Activated T-cell treated with anti-CD3 and anti-CD28 coated beads, Interleukin-2, amount 50 U/mL, for 24 hours (primary cell): Measurements from ENCODE around the gene CDHR1.
A peak's percentile ranks its signal among the peaks of the same experiment; 100 is the strongest.
"Not testable (repeated sequence)": the region's sequence is repeated elsewhere in the genome, so short reads cannot be mapped to it uniquely, and the experiment has no call there.

ENCODE experiments used
- DNase-seq: peaks from one replicate; pipeline ENCODE4 v3.0.0-alpha.2; 2020
- H3K27ac Mint-ChIP-seq: 2 replicates; pipeline ENCODE4 v1.8.0; 2020; ENCODE audit warnings: mild to moderate bottlenecking, mixed read lengths
- H3K27me3 Mint-ChIP-seq: 2 replicates; pipeline ENCODE4 v1.8.0; 2020; ENCODE audit warnings: mixed read lengths
- H3K36me3 Mint-ChIP-seq: 2 replicates; pipeline ENCODE4 v1.8.0; 2020; ENCODE audit warnings: low read depth, mixed read lengths
- H3K4me1 Mint-ChIP-seq: 2 replicates; pipeline ENCODE4 v1.8.0; 2020; ENCODE audit warnings: low read depth, mixed read lengths
- H3K4me3 Mint-ChIP-seq: 2 replicates; pipeline ENCODE4 v1.8.0; 2020; ENCODE audit warnings: mild to moderate bottlenecking, moderate library complexity, mixed read lengths
- H3K9me3 Mint-ChIP-seq: 2 replicates; pipeline ENCODE4 v1.8.0; 2020; ENCODE audit warnings: mixed read lengths

Gene CDHR1

DNA sequence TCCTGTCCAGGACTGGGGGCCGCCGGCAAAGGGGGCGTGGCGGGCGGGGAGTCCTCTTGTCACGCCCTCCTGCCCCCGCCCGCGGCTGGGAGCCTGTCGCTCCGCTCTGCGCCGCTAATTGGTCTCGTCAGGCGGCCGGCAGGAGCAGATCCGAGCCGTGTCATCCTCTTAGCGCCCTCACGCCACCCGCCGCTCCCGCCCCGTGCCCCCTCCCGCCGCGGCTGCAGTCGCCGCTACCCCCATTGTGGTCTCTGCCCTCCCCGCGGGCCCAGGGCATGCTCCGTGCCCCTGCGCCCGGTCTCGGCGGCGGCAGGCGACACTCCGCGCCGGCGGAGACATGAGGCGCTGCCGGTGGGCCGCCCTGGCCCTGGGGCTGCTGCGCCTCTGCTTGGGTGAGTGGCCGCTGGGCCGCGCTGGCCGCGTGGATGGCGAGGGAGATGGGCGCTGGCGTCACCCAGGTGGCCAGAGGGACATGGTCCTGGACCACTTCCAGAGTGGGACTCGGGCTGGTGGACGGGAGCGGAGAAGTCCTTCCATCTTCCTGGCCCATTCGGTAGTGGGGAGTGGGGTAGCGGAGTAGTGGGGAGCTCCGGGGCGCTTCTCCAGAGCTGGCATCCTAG is at the start of gene CDHR1:
Gene CDHR1 (plus strand): TSS at position 114 of the 620 bp plus-strand sequence. CDS start 224 bp downstream, at position 338.
- no peaks in the 10 kb centered on the region for H3K9me3 Mint-ChIP-seq
- no peak within 1 kb of the TSS for H3K27ac Mint-ChIP-seq
- H3K4me3 Mint-ChIP-seq, result peak within 1 kb of the TSS; percentile 53
- peaks cover 36% of the 10 kb centered on the region for H3K27me3 Mint-ChIP-seq
- no peaks in the 10 kb centered on the region for H3K36me3 Mint-ChIP-seq
- H3K4me1 Mint-ChIP-seq, result peaks cover 18% of the 10 kb centered on the region
- peak; percentile 69 for DNase-seq

DNA sequence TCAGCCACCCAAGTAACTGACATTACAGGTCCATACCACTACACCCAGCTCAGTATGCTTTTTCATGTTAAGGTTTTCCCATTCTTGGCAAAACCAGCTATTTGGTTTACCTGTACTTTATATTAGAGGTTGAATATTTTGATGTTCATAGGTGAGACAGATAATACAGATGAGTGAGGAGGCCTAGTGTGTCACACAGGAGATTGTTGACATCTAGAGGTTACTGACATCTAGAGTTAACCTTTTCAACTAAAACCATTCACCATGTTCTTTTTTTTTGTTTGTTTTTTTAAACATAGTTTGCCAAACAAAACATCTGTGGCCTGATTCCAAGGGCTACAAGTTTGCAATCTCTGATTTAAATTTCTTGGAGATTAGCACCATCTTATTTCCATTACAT is 47.0 kb upstream of the CDHR1 start:
- no peak overlapping the region for H3K4me3 Mint-ChIP-seq
- H3K36me3 Mint-ChIP-seq, result peaks cover 89% of the 10 kb centered on the region
- no peak for DNase-seq
- H3K27ac Mint-ChIP-seq, result peak overlapping the region; percentile 69
- no peaks in the 10 kb centered on the region for H3K27me3 Mint-ChIP-seq
- peaks cover 34% of the 10 kb centered on the region for H3K4me1 Mint-ChIP-seq
- no peaks in the 10 kb centered on the region for H3K9me3 Mint-ChIP-seq

DNA sequence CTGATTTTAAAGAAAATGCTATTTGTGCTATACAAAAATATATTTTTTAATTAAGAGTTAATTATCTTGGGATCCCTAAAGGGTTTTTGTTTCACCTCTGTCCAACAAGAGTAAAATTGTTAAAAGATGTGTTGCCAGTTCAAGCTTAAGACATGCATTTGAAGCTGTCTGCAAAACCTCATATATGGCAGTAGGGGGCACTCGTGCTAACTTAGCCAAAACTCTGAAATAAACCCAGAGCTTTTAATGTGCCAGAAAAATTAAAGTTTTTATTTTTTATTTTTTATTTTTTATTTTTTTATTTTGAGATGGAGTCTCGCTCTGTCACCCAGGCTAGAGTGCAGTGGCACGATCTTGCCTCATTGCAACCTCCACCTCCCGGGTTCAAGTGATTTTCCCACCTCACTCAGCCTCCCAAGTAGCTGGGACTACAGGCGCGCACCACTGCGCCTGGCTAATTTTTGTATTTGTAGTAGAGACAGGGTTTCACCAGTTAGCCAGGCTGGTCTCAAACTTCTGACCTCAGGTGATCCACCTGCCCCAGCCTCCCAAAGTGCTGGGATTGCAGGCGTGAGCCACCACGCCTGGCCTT is 46.2 kb upstream of the CDHR1 start:
- not testable (repeated sequence) for DNase-seq, H3K9me3 Mint-ChIP-seq, H3K27me3 Mint-ChIP-seq, H3K4me3 Mint-ChIP-seq, H3K27ac Mint-ChIP-seq
- Mint-ChIP-seq H3K4me1 (peaks cover 37% of the 10 kb centered on the region), H3K36me3 (peaks cover 89% of the 10 kb centered on the region)

DNA sequence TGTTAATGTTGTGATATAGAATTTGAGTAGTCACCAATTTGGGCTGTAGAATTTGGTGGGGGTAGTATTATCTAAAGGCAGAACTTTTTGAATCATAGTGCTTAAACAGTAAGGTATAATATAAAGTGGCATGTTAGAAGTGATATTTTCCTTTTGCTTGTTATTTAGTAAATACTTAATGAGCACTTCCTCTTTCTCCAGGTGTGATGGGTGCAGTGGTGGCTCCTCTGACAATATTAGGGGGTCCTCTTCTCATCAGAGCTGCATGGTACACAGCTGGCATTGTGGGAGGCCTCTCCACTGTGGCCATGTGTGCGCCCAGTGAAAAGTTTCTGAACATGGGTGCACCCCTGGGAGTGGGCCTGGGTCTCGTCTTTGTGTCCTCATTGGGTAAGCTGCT is 44.5 kb upstream of the CDHR1 start:
- Mint-ChIP-seq H3K36me3 (peaks cover 88% of the 10 kb centered on the region), H3K4me1 (peaks cover 39% of the 10 kb centered on the region), H3K27ac (peak overlapping the region; percentile 77), H3K4me3 (no peak overlapping the region), H3K9me3 (no peaks in the 10 kb centered on the region), H3K27me3 (no peaks in the 10 kb centered on the region)
- no peak for DNase-seq

DNA sequence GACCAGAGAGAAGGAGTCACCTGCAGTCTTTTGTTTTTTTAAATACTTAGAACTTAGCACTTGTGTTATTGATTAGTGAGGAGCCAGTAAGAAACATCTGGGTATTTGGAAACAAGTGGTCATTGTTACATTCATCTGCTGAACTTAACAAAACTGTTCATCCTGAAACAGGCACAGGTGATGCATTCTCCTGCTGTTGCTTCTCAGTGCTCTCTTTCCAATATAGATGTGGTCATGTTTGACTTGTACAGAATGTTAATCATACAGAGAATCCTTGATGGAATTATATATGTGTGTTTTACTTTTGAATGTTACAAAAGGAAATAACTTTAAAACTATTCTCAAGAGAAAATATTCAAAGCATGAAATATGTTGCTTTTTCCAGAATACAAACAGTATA is 41.6 kb upstream of the CDHR1 start:
- Mint-ChIP-seq H3K27ac (peak overlapping the region; percentile 91), H3K36me3 (peaks cover 83% of the 10 kb centered on the region)
- DNase-seq, result no peak

DNA sequence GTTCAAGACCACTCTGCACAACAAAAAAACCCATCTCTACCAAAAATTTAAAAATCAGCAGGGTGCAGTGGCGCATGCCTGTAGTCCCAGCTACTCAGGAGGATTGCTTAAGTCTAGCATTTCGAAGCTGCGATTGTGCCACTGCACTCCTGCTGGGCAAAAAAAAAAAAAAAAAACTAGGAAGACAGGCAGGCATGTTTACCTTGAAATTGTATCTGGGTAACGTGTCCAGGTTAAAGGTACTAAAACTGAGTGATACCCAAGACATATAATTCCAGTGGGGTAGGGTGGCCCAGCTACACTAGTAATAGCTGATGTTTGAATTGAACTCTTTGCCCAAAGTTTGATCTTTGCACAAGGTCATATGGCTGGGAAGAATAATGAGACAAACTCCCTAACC is 38.8 kb upstream of the CDHR1 start:
- DNase-seq, result no peak
- H3K27me3 Mint-ChIP-seq, result no peaks in the 10 kb centered on the region
- peaks cover 62% of the 10 kb centered on the region for H3K4me1 Mint-ChIP-seq
- H3K27ac Mint-ChIP-seq, result peak overlapping the region; percentile 22
- H3K9me3 Mint-ChIP-seq, result no peaks in the 10 kb centered on the region
- peaks cover 64% of the 10 kb centered on the region for H3K36me3 Mint-ChIP-seq
- no peak overlapping the region for H3K4me3 Mint-ChIP-seq

More for the DNA sequence above, 41.6 kb upstream of the CDHR1 start:
- Mint-ChIP-seq H3K4me3 (no peak overlapping the region), H3K27me3 (no peaks in the 10 kb centered on the region), H3K9me3 (no peaks in the 10 kb centered on the region), H3K4me1 (peaks cover 55% of the 10 kb centered on the region)

DNA sequence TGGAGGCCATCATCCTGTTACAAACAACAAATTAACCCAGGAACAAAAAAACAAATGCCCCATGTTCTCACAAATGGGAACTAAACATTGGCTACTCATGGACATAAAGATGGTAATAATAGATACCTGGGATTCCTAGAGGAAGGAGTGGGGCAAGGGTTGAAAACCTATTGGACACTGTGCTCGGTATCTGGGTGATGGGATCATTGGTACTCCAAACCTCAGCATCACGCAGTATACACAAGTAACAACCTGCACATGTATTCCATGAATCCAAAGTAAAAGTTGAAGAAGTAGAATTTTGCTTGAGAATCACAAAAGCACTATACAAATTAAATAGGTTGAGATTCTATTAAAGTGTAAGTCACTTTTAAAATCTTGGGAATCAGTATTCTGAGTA is 38.3 kb upstream of the CDHR1 start:
- H3K27ac Mint-ChIP-seq, result peak overlapping the region; percentile 22
- H3K4me1 Mint-ChIP-seq, result peaks cover 57% of the 10 kb centered on the region
- H3K27me3 Mint-ChIP-seq, result no peaks in the 10 kb centered on the region
- no peaks in the 10 kb centered on the region for H3K9me3 Mint-ChIP-seq
- peaks cover 59% of the 10 kb centered on the region for H3K36me3 Mint-ChIP-seq
- H3K4me3 Mint-ChIP-seq, result no peak overlapping the region
- no peak for DNase-seq

DNA sequence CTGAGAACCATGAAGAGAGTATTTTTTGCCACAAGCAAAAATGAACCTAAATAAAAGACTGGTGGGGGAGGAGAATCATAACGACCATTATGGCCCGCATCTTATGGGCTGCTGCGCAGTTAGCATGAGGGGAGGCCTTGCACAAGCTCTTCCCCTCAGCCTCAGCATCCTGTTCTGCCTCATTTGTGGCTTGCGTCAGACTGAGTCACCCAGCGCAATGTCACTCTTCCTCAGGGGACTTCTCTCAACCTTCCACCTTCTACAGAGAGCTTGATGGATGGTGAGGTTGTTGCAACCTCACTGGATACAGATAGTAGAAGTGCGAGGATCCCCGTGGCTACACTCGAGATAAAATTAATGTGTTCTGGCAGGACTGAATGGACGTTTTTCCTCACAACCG is 37.6 kb upstream of the CDHR1 start:
- peak overlapping the region; percentile 82 for H3K27ac Mint-ChIP-seq
- peaks cover 56% of the 10 kb centered on the region for H3K4me1 Mint-ChIP-seq
- DNase-seq, result peak; percentile 57
- no peaks in the 10 kb centered on the region for H3K9me3 Mint-ChIP-seq
- H3K4me3 Mint-ChIP-seq, result no peak overlapping the region
- no peaks in the 10 kb centered on the region for H3K27me3 Mint-ChIP-seq
- H3K36me3 Mint-ChIP-seq, result peaks cover 52% of the 10 kb centered on the region

DNA sequence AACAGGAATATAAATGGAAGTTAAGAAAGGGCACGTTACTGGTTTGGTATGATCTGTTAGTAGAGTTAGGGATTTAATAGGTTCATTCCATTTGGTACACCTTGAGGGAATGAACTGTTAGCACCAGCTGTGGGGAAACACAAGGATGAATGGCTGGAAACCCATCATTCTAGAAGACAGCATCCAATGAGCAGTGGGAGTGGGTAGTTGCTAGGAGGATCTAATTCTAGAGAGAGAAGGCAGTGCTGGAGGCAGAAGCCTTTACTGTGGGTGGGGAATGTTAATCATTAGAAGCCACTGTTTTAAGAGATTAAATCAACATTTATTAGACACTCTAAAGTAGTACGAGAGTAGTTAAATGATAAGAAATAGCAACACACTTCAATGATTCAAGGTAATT is 36.3 kb upstream of the CDHR1 start:
- Mint-ChIP-seq H3K4me3 (no peak overlapping the region), H3K27ac (no peak overlapping the region)

DNA sequence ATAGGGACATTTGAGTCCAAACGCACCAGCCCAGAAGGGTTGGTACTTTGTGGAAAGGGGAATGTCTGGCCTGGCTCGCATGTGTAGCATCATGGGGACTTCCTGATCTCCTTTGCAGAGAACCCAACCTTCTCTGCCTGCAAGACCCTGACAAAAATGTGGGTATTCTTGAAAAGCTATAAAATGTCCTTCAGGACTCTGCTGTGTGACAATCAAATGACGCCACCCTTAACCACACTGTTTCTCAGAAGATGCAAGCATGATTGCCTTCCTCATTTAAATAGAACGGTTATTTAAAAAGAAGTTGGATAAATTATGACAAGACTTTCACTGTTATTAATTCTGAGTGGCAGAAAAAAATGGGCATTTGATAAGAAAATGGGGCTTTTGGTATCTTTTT is 35.8 kb upstream of the CDHR1 start:
- peaks cover 41% of the 10 kb centered on the region for H3K4me1 Mint-ChIP-seq
- H3K9me3 Mint-ChIP-seq, result no peaks in the 10 kb centered on the region
- no peak overlapping the region for H3K4me3 Mint-ChIP-seq
- peaks cover 34% of the 10 kb centered on the region for H3K36me3 Mint-ChIP-seq
- no peak for DNase-seq
- no peak overlapping the region for H3K27ac Mint-ChIP-seq
- peaks cover 8% of the 10 kb centered on the region for H3K27me3 Mint-ChIP-seq

More for the DNA sequence above, 36.3 kb upstream of the CDHR1 start:
- no peak for DNase-seq
- Mint-ChIP-seq H3K27me3 (peaks cover 3% of the 10 kb centered on the region), H3K9me3 (no peaks in the 10 kb centered on the region), H3K36me3 (peaks cover 39% of the 10 kb centered on the region), H3K4me1 (peaks cover 46% of the 10 kb centered on the region)

DNA sequence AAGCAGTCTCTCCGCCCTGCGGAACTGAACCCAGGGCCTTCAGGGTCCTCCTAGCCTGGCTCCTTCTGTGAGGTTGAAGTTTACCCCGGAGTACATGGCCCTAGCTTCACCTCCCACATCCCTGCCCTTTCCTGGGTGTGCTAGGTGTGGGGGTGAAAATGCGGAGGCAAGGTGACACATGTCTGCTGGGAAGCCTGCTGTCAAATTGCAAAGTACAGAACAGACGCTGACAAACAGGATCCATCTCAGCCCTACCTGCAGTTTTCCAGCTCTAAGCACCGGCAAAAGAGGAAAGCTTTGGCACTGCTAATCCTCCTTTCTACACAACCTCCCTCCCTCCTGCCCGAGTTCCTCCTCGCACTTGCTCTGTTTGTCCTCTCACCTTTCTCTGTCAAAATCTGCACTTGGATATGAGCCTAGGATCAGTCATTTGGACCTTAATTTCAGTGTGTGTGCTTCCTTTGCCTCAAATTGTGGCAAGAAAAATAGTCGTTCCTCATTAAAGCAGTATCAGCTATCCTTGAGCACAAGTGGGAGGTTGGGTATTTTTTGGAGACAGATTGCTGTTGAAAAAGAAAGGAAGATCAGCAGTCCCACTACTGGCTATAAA is 35.2 kb upstream of the CDHR1 start:
- Mint-ChIP-seq H3K4me3 (no peak overlapping the region), H3K36me3 (peaks cover 28% of the 10 kb centered on the region), H3K27ac (no peak overlapping the region), H3K4me1 (peaks cover 37% of the 10 kb centered on the region), H3K27me3 (peaks cover 13% of the 10 kb centered on the region), H3K9me3 (no peaks in the 10 kb centered on the region)
- no peak for DNase-seq

DNA sequence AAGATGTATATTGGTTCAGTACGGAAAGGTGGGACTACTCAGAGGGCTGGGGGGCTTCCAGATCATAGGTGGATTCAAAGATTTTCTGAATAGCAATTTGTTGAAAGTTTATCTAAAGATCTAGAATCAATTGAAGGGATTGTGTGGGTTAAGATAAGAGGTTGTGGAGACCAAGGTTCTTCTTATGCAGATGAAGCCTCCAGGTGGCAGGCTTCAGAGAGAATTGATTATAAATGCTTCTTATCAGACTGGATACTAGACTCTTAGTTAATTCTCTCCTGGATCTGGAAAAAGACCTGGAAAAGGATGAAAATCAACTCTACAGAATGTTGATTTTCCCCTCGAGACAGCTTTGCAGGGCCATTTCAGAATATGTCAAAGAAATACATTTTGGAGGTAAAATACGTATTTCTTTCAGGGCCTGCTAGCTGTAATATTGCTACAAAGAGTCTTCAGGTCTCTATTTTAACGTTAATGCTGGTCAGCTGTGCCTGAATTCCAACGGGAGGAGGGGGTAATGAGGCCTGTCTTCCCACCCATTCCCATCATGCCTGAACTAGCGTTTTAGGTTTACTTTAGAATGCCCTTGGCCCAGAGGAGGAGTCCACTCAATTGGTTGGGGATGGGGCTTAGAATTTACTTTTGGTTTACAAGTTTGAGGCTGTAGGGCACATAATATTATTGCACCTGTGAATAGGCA is 33.5 kb upstream of the CDHR1 start:
- Mint-ChIP-seq H3K4me3 (no peak overlapping the region), H3K36me3 (peaks cover 13% of the 10 kb centered on the region), H3K27ac (no peak overlapping the region), H3K27me3 (peaks cover 19% of the 10 kb centered on the region), H3K9me3 (no peaks in the 10 kb centered on the region), H3K4me1 (peaks cover 30% of the 10 kb centered on the region)
- no peak for DNase-seq

DNA sequence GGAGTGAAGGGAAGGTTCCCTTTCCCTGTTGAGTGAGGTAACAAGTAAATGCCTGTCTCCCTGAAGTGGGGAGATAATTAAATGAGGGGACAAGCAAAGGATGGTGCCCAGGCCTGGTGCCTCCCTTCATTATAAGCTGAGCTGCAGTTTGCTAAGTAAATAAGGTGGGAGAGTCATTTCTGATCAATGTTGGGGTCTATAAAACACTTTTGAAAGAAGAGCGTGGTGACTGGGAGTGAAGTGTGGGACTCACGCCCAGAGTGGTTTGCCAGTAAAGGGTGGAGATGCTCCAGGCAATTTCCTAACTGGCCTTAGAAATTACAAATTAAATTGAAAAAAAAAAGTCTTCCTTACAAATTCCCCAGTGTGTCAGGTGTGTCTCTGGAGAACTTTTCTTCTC is 30.3 kb upstream of the CDHR1 start:
- DNase-seq, result no peak
- no peak overlapping the region for H3K27ac Mint-ChIP-seq
- H3K9me3 Mint-ChIP-seq, result no peaks in the 10 kb centered on the region

DNA sequence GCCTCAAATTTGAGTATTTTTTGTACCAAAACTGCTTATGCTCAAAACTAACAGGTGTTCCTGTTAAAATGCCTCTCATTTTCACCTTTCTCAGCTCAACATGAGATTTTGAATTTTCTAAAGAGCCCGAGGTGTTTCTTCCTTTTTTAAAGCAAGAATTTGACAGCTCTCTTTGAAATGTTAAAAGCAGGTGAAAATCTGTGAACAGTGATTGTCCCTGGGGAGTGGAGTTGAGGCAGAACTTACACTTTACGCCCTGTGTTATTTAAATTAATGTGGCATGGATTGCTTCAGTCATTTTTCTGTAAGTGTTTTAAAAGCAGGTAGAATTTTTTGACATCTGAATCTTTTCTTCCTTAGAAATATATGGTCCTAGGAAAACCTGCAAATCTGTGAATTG is 29.9 kb upstream of the CDHR1 start:
- H3K27ac Mint-ChIP-seq, result no peak overlapping the region
- peaks cover 23% of the 10 kb centered on the region for H3K27me3 Mint-ChIP-seq

More for the DNA sequence above, 30.3 kb upstream of the CDHR1 start:
- H3K4me1 Mint-ChIP-seq, result peaks cover 5% of the 10 kb centered on the region
- H3K4me3 Mint-ChIP-seq, result no peak overlapping the region
- H3K27me3 Mint-ChIP-seq, result peaks cover 23% of the 10 kb centered on the region
- no peaks in the 10 kb centered on the region for H3K36me3 Mint-ChIP-seq

More for the DNA sequence above, 29.9 kb upstream of the CDHR1 start:
- H3K4me1 Mint-ChIP-seq, result peaks cover under 1% of the 10 kb centered on the region
- H3K9me3 Mint-ChIP-seq, result no peaks in the 10 kb centered on the region
- no peak overlapping the region for H3K4me3 Mint-ChIP-seq
- H3K36me3 Mint-ChIP-seq, result no peaks in the 10 kb centered on the region
- DNase-seq, result no peak
